Psoas muscle (tissue), 8 donors: ENCODE results near the gene NOG. TPM values are rescaled to one million over a fixed set of nuclear protein-coding genes. Genes with fewer than 3 reads are reported as not detected.

Experiments used
- ATAC-seq, 4 donors: fragments of 200-7000 bp; cut with Tn5 transposase; one replicate each; pipeline ENCODE4 v1.9.1; 2020; ENCODE audit warnings: moderate library complexity in 3 of 4, mild to moderate bottlenecking in 2 of 4
- DNase-seq, 2 donors: peaks; one replicate each; pipeline ENCODE4 v3.0.0-alpha.2; 2020
- H3K27ac ChIP-seq: fragments of 200-600 bp; one replicate; pipeline ENCODE4 v1.8.0; 2022
- H3K27me3 ChIP-seq, 3 donors: fragments of 200-600 bp in 1 of 3; one replicate each; pipeline versions ENCODE4 v1.6.1 to v1.8.0; 2013 to 2022; ENCODE audit warnings: low read length in 2 of 3, mild to moderate bottlenecking in 2 of 3, moderate library complexity in 1 of 3; ENCODE audit not compliant: insufficient read depth in 3 of 3
- H3K36me3 ChIP-seq, 2 donors: fragments of 200-600 bp in 1 of 2; one replicate each; pipeline versions ENCODE4 v1.6.1 to v1.8.0; 2013 to 2022; ENCODE audit warnings: low read depth in 1 of 2, mild to moderate bottlenecking in 1 of 2, moderate library complexity in 1 of 2; ENCODE audit not compliant: insufficient read depth in 1 of 2
- H3K4me1 ChIP-seq: fragments of 200-600 bp; one replicate; pipeline ENCODE4 v1.8.0; 2022
- H3K4me3 ChIP-seq: fragments of 200-600 bp; one replicate; pipeline ENCODE4 v1.8.0; 2022; ENCODE audit warnings: mild to moderate bottlenecking
- H3K9me3 ChIP-seq: fragments of 200-600 bp; one replicate; pipeline ENCODE4 v1.8.0; 2022
- WGBS, 3 donors: extraction: QIAGEN DNeasy Blood & Tissue Kit; methylation state at CpG; one replicate each; pipeline versions ENCODE4 v1.1.6 to v1.1.7; 2013; 5-methylcytosine and 5-hydroxymethylcytosine counted together
- intact Hi-C, 2 donors: fragments of 100-400 bp; cut with DNase I; formaldehyde crosslinking; loops; one replicate each; pipeline versions ENCODE4 v1.11.0 to v1.14.2; 2022
- polyA plus RNA-seq, 3 donors: library from polyadenylated mRNA; stranded (reverse); fragments of 200-250 nt; gene quantifications; one replicate each; pipeline ENCODE4 v1.2.3, GENCODE V29; 2013
- total RNA-seq, 4 donors: library from RNA; stranded (reverse); fragmentation: NEBNext Ultra II Directional in 2 of 4; extraction: Animal tissue kit (Norgen Biotek cat#: 25700) in 2 of 4; gene quantifications; one replicate each; pipeline versions ENCODE4 v1.2.1 to v1.2.4, GENCODE V29; 2021 to 2023
- TF ChIP-seq, protein P1 (sequence below): fragments of 200-600 bp; IDR thresholded peaks from one replicate; pipeline ENCODE4 v1.8.0; 2022; ENCODE audit warnings: antibody characterized with exemption
- donor health status: healthy with polysubstance abuse.
- donor health status: DM: no; HTN: no; CAD: no; lungs with moderate emphysema.
- donor health status: Bipolar disorder and iron deficiency.
- donor health status: healthy.
- donor health status: DM: yes; HTN: yes; CAD: no.
- donor health status: DM: no; HTN: no; CAD: no.
- donor health status: DM: no; HTN: no; CAD: no.
- donor health status: DM: yes; HTN: yes; CAD: no.

Gene NOG
- total and polyA plus RNA-seq, 7 donors: 0.60 to 8.5 (median 2.7) TPM

DNA sequence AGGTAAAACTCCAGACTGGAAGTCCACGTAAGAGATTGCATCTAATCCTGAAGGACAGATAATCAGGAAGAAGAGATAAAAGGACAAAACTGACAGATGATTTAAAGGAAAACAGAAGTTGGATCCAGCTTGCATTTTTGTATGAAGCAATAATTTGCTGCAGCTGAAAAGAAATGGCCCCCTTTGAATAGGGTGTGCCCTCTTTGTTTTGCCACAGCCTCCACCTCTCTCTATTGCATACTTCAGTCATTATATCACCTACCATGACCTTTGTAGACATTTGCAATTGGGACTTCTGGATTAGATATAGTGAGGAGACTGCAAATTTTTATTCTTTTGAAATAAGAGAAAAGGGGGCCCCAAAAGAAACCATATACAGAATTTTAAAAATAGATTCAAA lies 8.1 kb downstream of the NOG start:
- DNase-seq (no peak), ATAC-seq (no peak)
- Histone ChIP-seq H3K36me3 (no peaks in the 10 kb centered on the region), H3K27ac (no peak overlapping the region), H3K9me3 (no peaks in the 10 kb centered on the region), H3K4me1 (peaks cover 11% of the 10 kb centered on the region), H3K27me3 (peaks cover 0 to 27% (median 0%) of the 10 kb centered on the region in 3 donors), H3K4me3 (no peak overlapping the region)
- TF ChIP-seq, protein P1, sequence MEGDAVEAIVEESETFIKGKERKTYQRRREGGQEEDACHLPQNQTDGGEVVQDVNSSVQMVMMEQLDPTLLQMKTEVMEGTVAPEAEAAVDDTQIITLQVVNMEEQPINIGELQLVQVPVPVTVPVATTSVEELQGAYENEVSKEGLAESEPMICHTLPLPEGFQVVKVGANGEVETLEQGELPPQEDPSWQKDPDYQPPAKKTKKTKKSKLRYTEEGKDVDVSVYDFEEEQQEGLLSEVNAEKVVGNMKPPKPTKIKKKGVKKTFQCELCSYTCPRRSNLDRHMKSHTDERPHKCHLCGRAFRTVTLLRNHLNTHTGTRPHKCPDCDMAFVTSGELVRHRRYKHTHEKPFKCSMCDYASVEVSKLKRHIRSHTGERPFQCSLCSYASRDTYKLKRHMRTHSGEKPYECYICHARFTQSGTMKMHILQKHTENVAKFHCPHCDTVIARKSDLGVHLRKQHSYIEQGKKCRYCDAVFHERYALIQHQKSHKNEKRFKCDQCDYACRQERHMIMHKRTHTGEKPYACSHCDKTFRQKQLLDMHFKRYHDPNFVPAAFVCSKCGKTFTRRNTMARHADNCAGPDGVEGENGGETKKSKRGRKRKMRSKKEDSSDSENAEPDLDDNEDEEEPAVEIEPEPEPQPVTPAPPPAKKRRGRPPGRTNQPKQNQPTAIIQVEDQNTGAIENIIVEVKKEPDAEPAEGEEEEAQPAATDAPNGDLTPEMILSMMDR: no peak
- 77 to 84% (median 81%) methylated on average over 1 of the region's 1 CpG for WGBS, 3 donors
- intact Hi-C loops: no loop called here

DNA sequence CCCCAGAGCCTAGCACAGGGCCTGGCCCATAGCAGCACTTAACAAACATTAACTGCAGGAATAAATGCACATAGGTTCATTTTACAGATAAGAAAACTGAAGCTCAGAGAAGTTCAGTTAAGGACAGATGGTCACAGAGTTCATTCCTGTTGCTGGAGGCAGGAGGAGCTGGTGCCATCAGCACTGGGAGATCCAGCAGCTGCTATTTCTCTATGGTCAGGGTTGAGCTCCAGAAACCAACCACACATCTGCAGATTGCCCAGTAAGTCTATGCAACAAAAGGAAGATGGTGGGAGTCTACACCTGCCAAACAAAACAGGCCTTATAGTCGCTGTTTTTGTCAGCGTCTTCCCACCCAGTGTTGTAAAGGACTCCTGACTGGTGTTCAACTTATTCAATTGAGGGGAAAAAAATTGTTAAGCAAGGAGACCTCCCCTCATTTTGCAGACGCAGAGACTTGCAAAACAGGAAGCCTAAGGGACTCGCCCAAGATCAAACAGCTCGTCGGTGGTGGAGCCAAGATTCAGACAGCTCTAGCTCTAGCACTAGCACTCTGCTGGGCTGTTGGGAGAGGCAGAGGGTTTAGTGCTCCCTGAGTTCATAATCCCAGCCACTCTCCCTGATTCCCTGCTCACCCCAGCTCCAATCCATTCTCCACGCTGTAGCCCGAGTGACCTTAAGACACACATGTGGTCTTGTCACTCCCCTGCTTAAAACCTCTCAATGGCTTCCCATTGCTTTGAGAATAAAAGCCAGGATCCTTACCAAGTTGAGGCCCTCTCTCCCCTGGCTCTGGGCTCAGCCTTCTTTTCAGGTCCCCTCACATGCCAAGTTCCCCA lies 9.0 kb downstream of the NOG start:
- Histone ChIP-seq H3K9me3 (no peaks in the 10 kb centered on the region), H3K36me3 (no peaks in the 10 kb centered on the region), H3K27ac (no peak overlapping the region), H3K27me3 (peaks cover 0 to 27% (median 0%) of the 10 kb centered on the region in 3 donors), H3K4me3 (no peak overlapping the region), H3K4me1 (peaks cover 5% of the 10 kb centered on the region)
- no peak for ATAC-seq
- 59 to 63% (median 61%) methylated on average over 8 of the region's 8 CpGs for WGBS, 3 donors
- no peak for DNase-seq
- intact Hi-C loops: no loop called here
- TF ChIP-seq, protein P1: no peak

DNA sequence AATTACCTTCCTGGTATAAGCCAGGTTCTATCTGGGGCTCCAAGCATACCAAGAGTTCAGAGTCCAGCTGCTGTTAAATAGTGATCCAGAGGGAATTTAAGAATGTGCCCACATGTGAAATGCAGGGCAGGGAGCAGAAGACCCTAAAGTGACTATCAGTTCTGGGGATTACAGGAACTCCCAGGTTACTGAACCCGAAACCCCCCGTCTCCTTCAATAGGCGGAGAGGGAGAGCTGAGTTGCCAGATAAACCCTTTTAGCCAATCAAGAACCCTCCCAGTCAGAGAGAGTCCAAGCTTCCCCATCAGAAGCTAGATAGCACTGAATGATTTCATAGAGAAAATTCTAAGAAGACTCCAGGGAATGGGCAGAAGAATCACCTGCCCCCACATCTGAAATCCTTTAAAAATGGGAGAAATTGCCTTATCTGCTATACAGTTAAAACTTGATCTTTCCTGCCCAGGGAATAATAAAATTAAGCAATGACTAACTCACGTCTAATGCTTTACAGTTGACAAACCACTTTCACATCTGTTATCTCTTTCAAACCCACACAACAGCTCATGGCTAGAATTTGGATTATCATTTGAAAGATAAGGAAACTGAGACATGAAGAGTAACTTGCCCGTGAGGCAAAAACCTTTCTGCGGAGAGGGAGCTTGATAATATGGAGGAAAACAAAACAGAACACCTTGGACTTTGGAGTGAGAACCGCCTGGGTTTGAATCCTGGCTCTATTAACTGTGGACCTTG lies 10.2 kb downstream of the NOG start:
- ATAC-seq: no peak

DNA sequence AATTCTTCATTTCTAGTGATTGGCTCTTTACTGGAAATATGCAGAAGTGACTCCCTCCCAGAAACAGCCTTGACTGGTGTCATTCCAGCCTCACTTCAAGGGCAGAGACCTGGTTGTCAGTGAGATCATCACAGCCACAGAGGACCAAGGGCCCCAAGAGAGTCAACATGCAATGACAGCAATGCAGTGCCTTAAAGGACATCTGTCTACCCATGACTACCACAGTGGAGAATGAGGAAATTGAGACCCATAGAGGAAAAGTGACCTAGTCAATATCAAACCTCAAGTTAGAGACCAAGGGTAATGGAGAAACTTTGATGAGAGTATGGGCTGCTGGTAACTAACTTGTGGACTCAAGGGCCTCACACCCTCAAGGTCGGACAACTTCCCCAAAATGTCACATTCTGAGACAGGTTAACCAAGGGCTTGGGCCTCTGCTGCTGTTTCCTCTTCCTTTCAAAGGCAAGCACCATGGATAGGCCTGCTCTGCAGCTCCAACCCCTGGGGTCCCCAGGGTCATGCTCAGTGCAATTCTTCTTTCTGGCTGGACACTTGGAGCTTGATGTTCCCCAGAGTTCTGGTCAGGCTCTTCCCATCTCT lies 11.3 kb downstream of the NOG start:
- intact Hi-C loops: no loop called here
- no peaks in the 10 kb centered on the region for H3K4me1 ChIP-seq

More for the DNA sequence above, 10.2 kb downstream of the NOG start:
- WGBS, 3 donors: 57 to 72% (median 69%) methylated on average over 6 to 7 of the region's 7 CpGs
- H3K9me3 ChIP-seq: no peaks in the 10 kb centered on the region
- TF ChIP-seq, protein P1: no peak
- H3K27ac ChIP-seq: no peak overlapping the region
- no peak for DNase-seq
- H3K4me3 ChIP-seq: no peak overlapping the region
- intact Hi-C loops: no loop called here
- H3K27me3 ChIP-seq: peaks cover 0 to 21% (median 0%) of the 10 kb centered on the region in 3 donors
- H3K36me3 ChIP-seq: no peaks in the 10 kb centered on the region
- H3K4me1 ChIP-seq: no peaks in the 10 kb centered on the region

More for the DNA sequence above, 11.3 kb downstream of the NOG start:
- ATAC-seq (no peak), DNase-seq (no peak)
- 90 to 100% (median 100%) methylated on average over 1 of the region's 1 CpG for WGBS, 3 donors
- Histone ChIP-seq H3K36me3 (no peaks in the 10 kb centered on the region), H3K27ac (no peak overlapping the region), H3K4me3 (no peak overlapping the region), H3K27me3 (peaks cover 0 to 14% (median 0%) of the 10 kb centered on the region in 3 donors), H3K9me3 (no peaks in the 10 kb centered on the region)
- TF ChIP-seq, protein P1: no peak
